Right renal cortex interstitium (tissue), 3 donors: ENCODE data around the gene KRTAP4-7. TPM values are rescaled to one million over a fixed set of nuclear protein-coding genes. Genes with fewer than 3 reads are reported as not detected.
"Not testable (repeated sequence)": the region's sequence is repeated elsewhere in the genome, so short reads cannot be mapped to it uniquely, and the experiment has no call there.

ENCODE experiments used
- DNase-seq, 3 donors: peaks; one replicate each; pipeline ENCODE4 v3.0.0-alpha.2; 2013; ENCODE audit warnings: low read depth in 3 of 3, low spot score in 2 of 3
- polyA plus RNA-seq, 3 donors: library from polyadenylated mRNA; unstranded; fragments of 120-200 nt; gene quantifications; one replicate each; pipeline ENCODE4 v1.2.1, GENCODE V29; 2013; ENCODE audit not compliant: insufficient read length in 3 of 3

KRTAP4-7 gene
- polyA plus RNA-seq, 3 donors: not detected

- no peak for DNase-seq
Observed at GRCh38 chr17:41107941-41108450, 24.0 kb downstream of the KRTAP4-7 start.

GRCh38 chr17:41108728-41109386 is 24.9 kb downstream of the KRTAP4-7 start:
- not testable (repeated sequence) for DNase-seq

- DNase-seq: no peak
Observed at GRCh38 chr17:41111151-41111885, 27.4 kb downstream of the KRTAP4-7 start.

GRCh38 chr17:41116297-41116696 is 32.3 kb downstream of the KRTAP4-7 start:
- no peak for DNase-seq

- not testable (repeated sequence) for DNase-seq
Observed at GRCh38 chr17:41117846-41118386, 34.0 kb downstream of the KRTAP4-7 start, which contains the start of gene KRTAP4-11. Gene KRTAP4-11, minus strand, starts transcription at chr17:41118373. Its CDS starts 58 bp downstream, at chr17:41118315.

GRCh38 chr17:41118721-41119120 is 34.8 kb downstream of the KRTAP4-7 start:
- DNase-seq: no peak

- not testable (repeated sequence) for DNase-seq
Observed at GRCh38 chr17:41119696-41120690, 36.0 kb downstream of the KRTAP4-7 start.

GRCh38 chr17:41121742-41122141 is 37.8 kb downstream of the KRTAP4-7 start:
- no peak for DNase-seq

- not testable (repeated sequence) for DNase-seq
Observed at GRCh38 chr17:41123292-41123990, 39.5 kb downstream of the KRTAP4-7 start.

- not testable (repeated sequence) for DNase-seq
Observed at GRCh38 chr17:41123991-41124371, 40.0 kb downstream of the KRTAP4-7 start, which contains the start of gene KRTAP4-12. Gene KRTAP4-12, minus strand, starts transcription at chr17:41124182. Its CDS starts 60 bp downstream, at chr17:41124122.

GRCh38 chr17:41125064-41125463 is 41.1 kb downstream of the KRTAP4-7 start:
- DNase-seq: no peak

GRCh38 chr17:41126412-41126811 is 42.5 kb downstream of the KRTAP4-7 start:
- DNase-seq: no peak

GRCh38 chr17:41127371-41127770 is 43.4 kb downstream of the KRTAP4-7 start:
- no peak for DNase-seq

GRCh38 chr17:41131979-41132378 is 48.0 kb downstream of the KRTAP4-7 start:
- no peak for DNase-seq

GRCh38 chr17:41133880-41134735 is 50.2 kb downstream of the KRTAP4-7 start:
- no peak for DNase-seq
